Prostate gland (tissue), 2 donors: ENCODE results near the gene PIP5K1B. TPM values are rescaled to one million over a fixed set of nuclear protein-coding genes. Genes with fewer than 3 reads are reported as not detected.

Experiments
- DNase-seq: peaks from one replicate; pipeline ENCODE4 v3.0.0-alpha.2; 2019; ENCODE audit warnings: low spot score
- H3K27ac ChIP-seq, 2 donors: fragments of 200-600 bp; sonication (generic); 2 replicates each; pipeline ENCODE4 v1.5.1; 2017 to 2019
- H3K27me3 ChIP-seq: fragments of 200-600 bp; sonication (generic); replicated peaks from 2 replicates; pipeline ENCODE4 v1.5.1; 2019; ENCODE audit not compliant: insufficient read depth
- H3K36me3 ChIP-seq, 2 donors: fragments of 200-600 bp; sonication (generic); 1 replicate in 1 of 2; 2 replicates in 1 of 2; pipeline versions ENCODE4 v1.5.1 to v1.8.1; 2017 to 2019
- H3K4me1 ChIP-seq: fragments of 200-600 bp; sonication (generic); replicated peaks from 2 replicates; pipeline ENCODE4 v1.5.1; 2019
- H3K4me3 ChIP-seq, 2 donors: fragments of 200-600 bp; sonication (generic); 2 replicates each; pipeline ENCODE4 v1.5.1; 2017 to 2019
- H3K9me3 ChIP-seq: fragments of 200-600 bp; sonication (generic); 2 replicates; pipeline ENCODE4 v1.5.1; 2017
- POLR2A ChIP-seq: fragments of 450-650 bp; IDR thresholded peaks from one replicate; pipeline ENCODE4 v1.6.1; 2016; ENCODE audit warnings: antibody characterized with exemption, mild to moderate bottlenecking
- POLR2AphosphoS5 ChIP-seq: sonication (generic); formaldehyde crosslinking; IDR thresholded peaks from one replicate; pipeline ENCODE4 v1.6.1; 2017; ENCODE audit warnings: antibody characterized with exemption
- WGBS: methylation state at CpG from one replicate; pipeline ENCODE4 v1.1.5; 2018; 5-methylcytosine and 5-hydroxymethylcytosine counted together
- intact Hi-C: fragments of 100-400 bp; cut with DNase I; formaldehyde crosslinking; loops from one replicate; pipeline ENCODE4 v1.14.2; 2022
- total RNA-seq, 2 donors: library from RNA; depleted of rRNA; stranded (reverse); fragments of >200 nt; gene quantifications; one replicate each; pipeline ENCODE4 v1.1.0, GENCODE V29; 2016
- TF ChIP-seq, protein P1 (sequence below), 4 experiments: fragments of 200-600 bp in 2 of 4; fragments of 450-650 bp in 2 of 4; sonication (generic) in 2 of 4; IDR thresholded peaks; 1 replicate in 3 of 4; 2 replicates in 1 of 4; pipeline ENCODE4 v1.5.1; 2016 to 2019; ENCODE audit warnings: antibody characterized with exemption in 4 of 4, mild to moderate bottlenecking in 2 of 4, moderate library complexity in 2 of 4

The PIP5K1B gene
- total RNA-seq, 2 donors from 2014 or later, result 1.6 to 38.3 TPM

DNA sequence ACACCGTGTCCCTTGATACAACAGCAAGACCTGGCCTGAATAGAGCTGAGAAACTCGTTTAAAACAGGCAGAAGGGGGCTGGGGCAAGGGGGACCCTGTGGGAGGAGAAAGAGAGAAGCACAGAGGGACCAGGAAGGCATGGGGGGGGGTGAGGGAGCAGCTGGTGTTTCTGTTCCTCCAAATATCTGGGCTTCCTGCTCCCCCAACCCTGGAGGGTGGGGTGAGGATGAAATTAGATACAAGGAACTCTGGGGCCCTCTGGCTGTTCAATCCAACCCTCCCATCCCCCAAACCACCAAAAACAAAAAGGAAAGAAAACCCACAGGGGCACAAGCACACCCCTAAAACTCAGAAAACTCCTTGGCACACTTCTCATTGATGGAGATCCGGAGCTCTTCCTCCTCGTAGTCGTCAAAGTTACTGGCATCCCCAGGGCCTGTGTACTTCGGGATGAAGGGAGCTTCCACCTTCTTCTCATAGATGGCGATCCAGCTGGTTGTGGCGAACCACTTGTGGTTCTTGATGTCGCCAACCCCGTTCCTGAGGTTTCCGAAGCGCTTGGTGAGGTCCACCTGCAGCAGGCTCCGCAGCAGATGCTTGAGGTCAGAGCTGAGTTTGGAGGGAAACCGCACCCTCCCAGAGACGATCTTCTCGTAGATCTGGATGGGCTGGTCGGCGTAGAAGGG, 307.8 kb downstream of the PIP5K1B start:
- Histone ChIP-seq H3K4me3 (no peak overlapping the region), H3K4me1 (no peaks in the 10 kb centered on the region), H3K36me3 (no peaks in the 10 kb centered on the region), H3K27me3 (no peaks in the 10 kb centered on the region), H3K9me3 (no peaks in the 10 kb centered on the region), H3K27ac (no peak overlapping the region)
- TF ChIP-seq POLR2A, result no peak
- TF ChIP-seq, protein P1, sequence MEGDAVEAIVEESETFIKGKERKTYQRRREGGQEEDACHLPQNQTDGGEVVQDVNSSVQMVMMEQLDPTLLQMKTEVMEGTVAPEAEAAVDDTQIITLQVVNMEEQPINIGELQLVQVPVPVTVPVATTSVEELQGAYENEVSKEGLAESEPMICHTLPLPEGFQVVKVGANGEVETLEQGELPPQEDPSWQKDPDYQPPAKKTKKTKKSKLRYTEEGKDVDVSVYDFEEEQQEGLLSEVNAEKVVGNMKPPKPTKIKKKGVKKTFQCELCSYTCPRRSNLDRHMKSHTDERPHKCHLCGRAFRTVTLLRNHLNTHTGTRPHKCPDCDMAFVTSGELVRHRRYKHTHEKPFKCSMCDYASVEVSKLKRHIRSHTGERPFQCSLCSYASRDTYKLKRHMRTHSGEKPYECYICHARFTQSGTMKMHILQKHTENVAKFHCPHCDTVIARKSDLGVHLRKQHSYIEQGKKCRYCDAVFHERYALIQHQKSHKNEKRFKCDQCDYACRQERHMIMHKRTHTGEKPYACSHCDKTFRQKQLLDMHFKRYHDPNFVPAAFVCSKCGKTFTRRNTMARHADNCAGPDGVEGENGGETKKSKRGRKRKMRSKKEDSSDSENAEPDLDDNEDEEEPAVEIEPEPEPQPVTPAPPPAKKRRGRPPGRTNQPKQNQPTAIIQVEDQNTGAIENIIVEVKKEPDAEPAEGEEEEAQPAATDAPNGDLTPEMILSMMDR (IDR thresholded peaks at IDR 0.05), result no peak
- TF ChIP-seq POLR2AphosphoS5, result no peak
- WGBS, result 83% methylated on average over 18 of the region's 18 CpGs
- intact Hi-C loops, result no loop called here
- DNase-seq, result no peak

DNA sequence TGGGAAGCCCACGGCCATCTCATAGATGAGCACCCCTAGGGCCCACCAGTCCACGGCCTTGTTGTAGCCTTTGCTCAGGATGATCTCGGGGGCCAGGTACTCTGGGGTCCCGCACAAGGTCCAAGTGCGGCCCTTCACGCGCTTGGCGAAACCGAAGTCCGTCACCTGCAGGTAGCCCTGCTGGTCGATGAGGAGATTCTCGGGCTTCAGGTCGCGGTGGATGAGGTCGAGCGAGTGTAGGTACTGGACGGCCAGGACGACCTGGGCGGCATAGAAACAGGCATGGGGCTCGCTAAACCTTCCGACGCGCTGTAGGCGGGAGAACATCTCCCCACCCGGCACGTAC, 308.3 kb downstream of the PIP5K1B start:
- Histone ChIP-seq H3K9me3 (no peaks in the 10 kb centered on the region), H3K36me3 (no peaks in the 10 kb centered on the region), H3K27ac (no peak overlapping the region), H3K4me3 (no peak overlapping the region), H3K27me3 (no peaks in the 10 kb centered on the region), H3K4me1 (no peaks in the 10 kb centered on the region)
- 98% methylated on average over 26 of the region's 26 CpGs for WGBS
- intact Hi-C loops, result no loop called here
- TF ChIP-seq POLR2AphosphoS5 (no peak), POLR2A (no peak)
- TF ChIP-seq, protein P1 (IDR thresholded peaks at IDR 0.05), result no peak
- no peak for DNase-seq

DNA sequence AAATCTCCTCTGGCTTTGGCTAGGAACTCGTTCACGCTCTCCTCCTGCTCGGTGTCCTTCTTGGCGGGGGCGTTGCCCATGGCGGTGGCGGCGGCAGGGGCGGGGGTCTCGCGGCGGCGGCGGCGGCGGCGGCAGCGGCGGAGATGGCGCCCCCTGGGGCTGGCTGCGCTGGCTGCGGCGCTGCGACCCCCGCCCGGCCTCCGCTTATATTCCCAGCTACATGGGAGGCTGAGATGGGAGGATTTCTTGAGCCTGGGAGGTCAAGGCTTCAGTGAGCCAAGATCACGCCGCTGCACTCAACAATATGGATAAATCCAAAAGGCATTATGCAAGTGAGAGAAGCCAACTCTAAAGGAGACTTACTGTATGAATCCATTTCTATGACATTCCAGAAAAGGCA, 309.0 kb downstream of the PIP5K1B start, which contains the start of gene PRKACG:
TSS of gene PRKACG (minus strand) at position 101 of the 400 bp plus-strand sequence. CDS start at position 80, 21 bp downstream.
- TF ChIP-seq POLR2AphosphoS5 (no peak), POLR2A (no peak)
- TF ChIP-seq, protein P1 (IDR thresholded peaks at IDR 0.05), result no peak
- Histone ChIP-seq H3K27ac (no peak within 1 kb of the TSS), H3K9me3 (no peaks in the 10 kb centered on the region), H3K27me3 (no peaks in the 10 kb centered on the region), H3K36me3 (no peaks in the 10 kb centered on the region), H3K4me3 (no peak within 1 kb of the TSS), H3K4me1 (no peaks in the 10 kb centered on the region)
- no peak for DNase-seq
- 97% methylated on average over 29 of the region's 29 CpGs for WGBS
- intact Hi-C loops, result no loop called here

DNA sequence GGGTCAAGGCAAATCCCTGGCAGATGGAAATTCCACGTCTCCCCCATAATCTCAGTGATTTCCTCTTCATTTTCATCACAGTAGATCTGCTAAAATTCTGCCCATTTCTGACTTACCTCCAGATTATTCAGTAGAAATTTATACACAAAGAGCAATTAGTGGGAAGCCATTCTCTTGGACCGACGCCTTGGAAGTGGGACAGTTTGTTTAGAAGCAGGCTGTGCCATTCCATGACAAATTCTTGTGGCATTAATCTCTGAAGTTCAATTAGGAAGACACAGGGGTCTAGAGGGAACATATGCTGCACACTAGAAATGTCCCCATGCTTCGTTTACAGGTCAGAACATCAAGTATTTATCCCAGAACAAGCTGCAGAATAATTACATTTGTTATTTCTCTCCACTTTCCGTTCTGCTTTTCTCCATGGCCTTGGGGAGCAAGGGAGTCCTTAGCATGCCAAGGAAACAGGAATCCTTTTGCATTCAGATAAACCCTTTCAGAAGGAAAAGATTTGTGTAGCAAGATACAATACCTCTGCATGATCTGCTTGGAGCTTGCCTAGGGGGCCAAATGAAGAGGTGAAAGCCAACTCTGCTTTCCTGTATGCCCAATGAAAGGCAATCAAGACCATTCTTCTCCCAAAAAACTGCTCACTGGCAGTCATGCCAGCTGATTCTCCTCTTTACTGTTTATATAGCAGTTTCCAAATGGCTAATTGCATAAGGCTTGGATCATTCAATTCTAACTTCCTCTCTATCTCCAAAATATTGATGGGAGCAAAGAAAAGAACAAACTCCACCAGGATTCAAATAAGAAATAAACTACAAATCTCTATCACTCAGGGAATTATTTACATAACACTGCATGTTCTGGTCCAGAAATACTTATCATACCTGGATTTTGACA, 311.4 kb downstream of the PIP5K1B start:
- no peak for TF ChIP-seq POLR2AphosphoS5
- no peak for TF ChIP-seq POLR2A
- TF ChIP-seq, protein P1 (IDR thresholded peaks at IDR 0.05), result no peak
- Histone ChIP-seq H3K4me3 (no peak overlapping the region), H3K36me3 (no peaks in the 10 kb centered on the region), H3K27ac (no peak overlapping the region), H3K9me3 (no peaks in the 10 kb centered on the region), H3K27me3 (no peaks in the 10 kb centered on the region), H3K4me1 (no peaks in the 10 kb centered on the region)
- WGBS, result 60% methylated on average over 5 of the region's 5 CpGs
- no peak for DNase-seq
- intact Hi-C loops, result loop anchor here (5.0 kb wide), 1 partner anchor 434 kb away; no protein-coding TSS in a partner anchor
